Stimulated activated CD8-positive, alpha-beta memory T cell treated with anti-CD3 and anti-CD28 coated beads, Interleukin-2, amount 100 ng/mL, for 48 hours (primary cell): ENCODE data around the gene TSPY2.
"Not testable (repeated sequence)": the region's sequence is repeated elsewhere in the genome, so short reads cannot be mapped to it uniquely, and the experiment has no call there.

ENCODE experiments used
- DNase-seq, 2 donors: peaks; one replicate each; pipeline ENCODE4 v3.0.0-alpha.2; 2020; ENCODE audit warnings: low read depth in 2 of 2

TSPY2 gene, protein sequence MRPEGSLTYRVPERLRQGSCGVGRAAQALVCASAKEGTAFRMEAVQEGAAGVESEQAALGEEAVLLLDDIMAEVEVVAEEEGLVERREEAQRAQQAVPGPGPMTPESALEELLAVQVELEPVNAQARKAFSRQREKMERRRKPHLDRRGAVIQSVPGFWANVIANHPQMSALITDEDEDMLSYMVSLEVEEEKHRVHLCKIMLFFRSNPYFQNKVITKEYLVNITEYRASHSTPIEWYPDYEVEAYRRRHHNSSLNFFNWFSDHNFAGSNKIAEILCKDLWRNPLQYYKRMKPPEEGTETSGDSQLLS

DNA sequence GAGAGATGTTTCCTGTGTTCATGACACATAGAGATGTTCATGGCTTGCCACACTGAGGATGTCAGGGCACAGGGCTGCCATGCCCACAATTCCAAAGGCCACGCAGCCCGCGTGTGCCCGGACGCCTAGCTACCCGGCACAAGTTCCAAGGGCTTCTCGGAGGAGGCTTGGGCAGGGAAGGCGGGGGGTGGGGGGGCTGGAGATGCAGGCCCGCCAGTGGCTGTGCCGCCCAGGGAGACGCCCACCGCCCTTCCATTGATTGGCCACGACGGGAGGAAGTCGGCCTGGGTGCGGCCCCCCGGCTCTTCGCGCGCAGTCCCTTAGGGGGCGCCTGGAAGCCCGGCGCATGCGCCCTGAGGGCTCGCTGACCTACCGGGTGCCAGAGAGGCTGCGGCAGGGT is at the start of gene TSPY2:
Gene TSPY2, plus strand, starts transcription at position 301 of the 400 bp plus-strand sequence. Its CDS starts 46 bp downstream, at position 347.
- not testable (repeated sequence) for DNase-seq

DNA sequence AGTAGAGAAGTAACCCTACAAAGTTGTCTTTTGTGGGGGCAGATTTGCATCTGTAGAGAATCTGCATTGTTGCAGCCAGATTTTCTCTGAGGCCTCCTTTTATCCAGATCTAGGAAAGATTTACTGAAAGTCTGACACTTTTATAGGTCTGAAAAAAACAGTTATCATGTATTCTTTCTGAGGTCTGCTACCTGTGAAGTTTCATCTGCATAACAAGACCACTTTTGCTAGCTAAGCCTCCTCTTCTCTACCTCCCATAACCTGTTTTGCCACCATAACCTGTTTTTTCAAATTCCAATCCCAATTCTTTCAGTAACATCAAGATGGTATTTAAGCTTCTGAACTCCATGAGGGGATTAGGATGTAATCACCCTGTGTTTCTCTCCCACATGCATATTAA is 36.5 kb upstream of the TSPY2 start:
- DNase-seq = not testable (repeated sequence)

DNA sequence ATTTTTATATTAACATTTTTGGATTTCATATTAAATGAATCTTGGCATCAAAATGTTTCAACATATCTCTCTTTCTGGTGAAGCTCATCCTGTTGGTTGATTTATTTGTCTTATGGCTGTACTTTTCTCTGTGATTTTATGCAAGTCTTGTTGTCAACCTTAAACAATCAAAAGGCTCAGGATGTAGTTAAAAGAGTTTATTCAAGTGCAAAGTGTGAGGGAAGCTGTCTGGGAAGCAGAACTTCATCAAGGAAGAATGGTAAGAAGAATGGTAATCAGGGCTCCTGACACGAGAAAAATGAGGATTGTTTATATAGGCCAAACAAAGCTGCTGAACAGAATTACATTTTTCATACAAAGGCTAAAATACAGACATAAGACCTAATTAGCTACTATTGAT is 29.0 kb upstream of the TSPY2 start:
- DNase-seq = not testable (repeated sequence)

DNA sequence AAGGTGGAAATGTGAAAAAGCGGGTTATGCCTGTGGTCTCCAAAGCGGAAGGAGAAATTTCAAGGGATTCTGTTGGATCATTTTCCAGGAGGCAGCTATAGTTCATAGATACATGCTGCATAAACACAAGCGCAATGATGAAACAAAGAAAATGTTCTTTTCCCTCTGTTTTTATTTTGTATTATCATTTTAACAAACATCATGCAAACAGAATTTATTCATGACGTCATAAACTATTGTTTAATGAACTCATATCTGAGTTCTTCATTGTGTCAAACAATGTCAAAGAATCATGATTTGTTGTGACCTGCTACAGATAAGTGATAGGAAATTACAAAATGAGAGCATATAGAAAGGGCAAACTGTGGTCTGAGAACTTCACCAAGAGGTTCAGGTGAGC is 23.8 kb downstream of the TSPY2 start:
- not testable (repeated sequence) for DNase-seq
